DMS114 treated with DMSO at 0.1 percent for 48 hours (cell line): ENCODE results near the gene SULF2.
"Not testable (repeated sequence)": the region's sequence is repeated elsewhere in the genome, so short reads cannot be mapped to it uniquely, and the experiment has no call there.

Experiments used
- DNase-seq: peaks from one replicate; lab custom pipeline; 2025; ENCODE audit not compliant: unreplicated experiment; lab: John Stamatoyannopoulos, UW

SULF2 gene

DNA sequence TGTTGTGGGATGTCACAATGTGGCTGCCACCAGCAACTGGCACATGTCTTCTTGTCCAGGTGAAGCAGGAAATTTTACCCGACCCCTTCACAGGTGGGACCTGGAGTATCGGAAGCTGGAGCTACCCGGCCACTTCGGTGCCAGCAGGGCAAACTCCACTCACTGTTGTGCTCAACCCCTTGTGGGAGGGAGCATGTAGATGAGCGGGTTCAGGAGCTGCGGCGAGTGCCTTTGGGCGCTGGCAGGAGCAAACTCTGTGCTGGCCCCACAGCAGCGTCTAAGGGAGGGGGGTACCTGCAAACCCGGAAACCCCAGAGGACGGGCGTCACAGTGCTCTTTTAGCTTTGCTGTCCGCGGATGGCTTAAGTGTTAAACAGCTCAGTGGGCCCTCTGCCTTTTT, 20.7 kb upstream of the SULF2 start:
- no peak for DNase-seq

DNA sequence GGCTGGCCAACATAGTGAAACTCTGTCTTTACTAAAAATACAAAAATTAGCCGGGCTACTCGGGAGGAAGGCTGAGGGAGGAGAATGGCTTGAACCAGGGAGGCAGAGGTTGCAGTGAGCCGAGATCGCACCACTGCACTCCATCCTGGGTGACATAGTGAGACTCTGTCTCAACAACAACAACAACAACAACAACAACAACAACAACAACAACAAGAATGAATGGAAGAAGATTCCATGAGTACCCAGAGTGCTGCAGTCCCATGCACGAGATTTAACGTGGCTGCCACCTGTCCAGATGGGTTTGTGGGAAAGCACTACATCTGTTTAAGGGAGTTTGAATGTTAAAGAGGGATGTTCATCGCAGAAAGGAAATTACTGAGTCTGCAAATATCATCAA, 19.7 kb upstream of the SULF2 start:
- not testable (repeated sequence) for DNase-seq

DNA sequence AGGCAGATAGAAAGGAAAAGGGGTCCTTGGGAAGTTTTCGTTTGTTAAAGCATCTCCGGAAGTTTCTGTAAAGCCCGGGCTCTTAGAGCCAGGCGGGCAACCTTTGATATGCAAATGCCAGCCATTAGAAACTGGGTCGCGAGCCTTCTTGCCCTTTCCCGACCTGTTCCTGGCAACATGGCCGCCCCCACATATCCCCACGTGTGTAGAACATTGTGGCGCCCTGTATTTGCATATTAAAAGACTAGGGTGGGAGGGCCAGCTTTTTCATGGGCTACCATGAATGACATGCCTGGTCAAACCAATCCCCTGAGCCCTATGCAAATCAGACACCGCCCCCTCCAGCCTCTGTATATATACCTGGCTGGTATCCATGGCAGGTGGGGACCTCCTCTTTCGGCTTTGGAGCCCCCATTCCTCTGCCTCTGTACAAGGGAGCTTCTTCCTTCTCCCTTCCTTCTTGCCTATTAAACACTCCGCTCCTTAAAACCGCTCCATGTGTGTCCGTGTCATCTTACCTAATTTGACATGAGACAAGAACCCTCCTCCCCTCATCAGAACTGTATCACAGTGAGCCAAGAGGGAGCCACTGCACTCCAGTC, 19.0 kb upstream of the SULF2 start:
- not testable (repeated sequence) for DNase-seq

DNA sequence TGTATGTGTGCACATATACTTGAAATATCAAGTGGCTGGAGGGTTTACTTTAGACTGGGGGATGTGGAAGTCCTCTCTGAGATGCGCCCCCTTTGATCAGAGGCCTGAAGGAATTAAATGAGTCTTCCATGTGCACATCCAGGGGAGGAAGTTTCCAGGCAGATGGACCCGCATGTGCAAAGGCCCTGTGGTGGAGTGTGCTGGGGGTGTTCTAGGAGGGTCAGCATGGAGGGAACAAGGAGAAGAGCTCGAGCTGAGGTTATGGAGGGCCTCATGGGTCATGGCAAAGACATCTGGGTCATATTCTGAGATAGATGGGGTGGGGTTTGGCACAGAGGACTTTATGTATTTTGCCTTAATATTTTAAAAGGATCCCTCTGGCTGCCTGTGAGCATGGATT, 17.7 kb upstream of the SULF2 start:
- no peak for DNase-seq

DNA sequence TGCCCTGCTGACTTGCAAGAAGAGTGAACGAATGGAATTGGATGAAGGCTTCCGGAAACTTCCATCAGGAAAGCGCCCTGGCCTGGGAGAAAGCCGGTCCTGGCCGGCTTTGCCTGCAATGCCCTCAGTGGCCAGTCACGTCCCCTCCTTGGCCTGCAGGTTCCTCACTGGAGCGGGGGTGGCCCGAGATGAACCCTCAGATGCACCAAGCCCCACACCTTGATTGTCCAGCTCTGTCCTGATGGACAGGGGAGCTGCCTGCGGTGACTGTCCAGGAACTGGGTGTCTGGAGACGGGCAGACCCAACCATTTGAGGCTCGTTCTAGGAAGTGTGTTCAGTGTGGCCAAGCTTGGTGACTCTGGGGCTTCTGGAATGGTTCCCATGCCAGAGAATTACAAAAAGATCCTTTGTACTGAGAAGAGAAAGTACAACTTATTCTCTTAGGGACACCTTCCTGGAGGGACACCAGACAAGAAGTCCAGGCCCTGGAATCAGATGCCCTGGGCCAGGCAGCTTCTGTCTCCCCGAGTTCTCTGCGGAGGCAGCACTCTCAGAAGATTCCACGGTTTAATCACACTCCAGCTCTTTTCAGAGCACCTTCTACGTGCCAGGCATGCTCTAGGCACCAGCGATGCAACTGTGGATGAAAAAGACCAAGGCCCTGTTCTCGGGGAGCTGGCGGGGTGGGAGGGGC, 17.1 kb upstream of the SULF2 start:
- no peak for DNase-seq

DNA sequence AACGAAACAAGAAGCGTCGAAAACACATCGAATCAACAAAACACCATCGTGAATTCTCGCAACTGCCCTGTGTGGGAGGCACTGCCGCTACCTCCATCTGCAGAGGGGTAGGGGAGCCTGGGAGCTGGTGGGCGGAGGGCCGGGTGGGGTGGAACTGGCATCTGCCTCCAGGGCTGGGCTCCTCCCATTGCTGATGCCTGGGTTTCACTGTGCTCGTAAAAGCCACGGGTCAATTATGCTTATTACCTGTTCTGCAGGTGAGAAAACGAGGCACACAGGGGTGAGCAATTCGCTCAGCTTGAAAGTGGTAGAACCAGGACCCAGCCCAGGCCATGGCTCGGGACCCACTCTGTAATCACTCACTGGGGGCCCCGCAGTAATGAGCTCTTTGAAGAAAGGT, 16.5 kb upstream of the SULF2 start:
- no peak for DNase-seq

DNA sequence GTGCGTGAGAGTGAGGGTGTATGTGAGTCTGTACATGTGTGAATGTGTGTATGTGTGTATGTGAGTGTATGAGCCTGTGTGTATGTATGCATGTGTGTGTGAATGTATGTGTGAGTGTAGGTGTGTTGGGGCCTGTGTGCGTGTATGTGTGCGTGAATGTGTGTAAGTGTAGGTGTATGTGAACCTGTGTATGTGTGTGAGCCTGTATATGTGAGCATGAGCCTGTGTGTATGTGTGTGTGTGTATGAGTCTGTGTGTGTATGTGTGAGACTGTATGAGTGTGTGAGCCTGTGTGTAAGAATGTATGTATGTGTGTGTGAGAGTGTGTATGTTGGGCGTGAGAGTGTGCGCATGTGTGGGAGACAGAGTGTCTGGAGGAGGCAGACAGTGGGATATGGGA, 15.8 kb upstream of the SULF2 start:
- no peak for DNase-seq

DNA sequence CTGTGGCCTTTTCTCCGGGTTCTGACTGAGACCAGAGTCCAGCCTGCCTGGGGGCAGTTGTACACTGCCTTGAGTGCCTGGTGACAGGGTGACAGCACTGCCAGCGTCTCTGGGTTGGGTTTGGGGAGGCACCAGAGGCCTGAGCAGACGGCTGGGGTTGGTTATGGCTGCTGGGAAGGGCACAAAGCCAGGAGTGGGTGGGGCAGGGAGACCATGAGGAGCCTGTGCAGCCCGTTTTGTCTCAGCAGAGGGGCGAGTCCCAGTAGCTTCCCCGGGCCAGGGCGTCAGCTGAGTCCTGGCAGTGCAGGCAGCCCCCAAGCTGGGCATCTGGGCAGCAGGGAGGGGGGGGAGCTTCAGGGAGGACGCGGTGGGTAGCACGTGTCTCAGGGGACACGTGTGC, 15.3 kb upstream of the SULF2 start:
- DNase-seq: no peak

DNA sequence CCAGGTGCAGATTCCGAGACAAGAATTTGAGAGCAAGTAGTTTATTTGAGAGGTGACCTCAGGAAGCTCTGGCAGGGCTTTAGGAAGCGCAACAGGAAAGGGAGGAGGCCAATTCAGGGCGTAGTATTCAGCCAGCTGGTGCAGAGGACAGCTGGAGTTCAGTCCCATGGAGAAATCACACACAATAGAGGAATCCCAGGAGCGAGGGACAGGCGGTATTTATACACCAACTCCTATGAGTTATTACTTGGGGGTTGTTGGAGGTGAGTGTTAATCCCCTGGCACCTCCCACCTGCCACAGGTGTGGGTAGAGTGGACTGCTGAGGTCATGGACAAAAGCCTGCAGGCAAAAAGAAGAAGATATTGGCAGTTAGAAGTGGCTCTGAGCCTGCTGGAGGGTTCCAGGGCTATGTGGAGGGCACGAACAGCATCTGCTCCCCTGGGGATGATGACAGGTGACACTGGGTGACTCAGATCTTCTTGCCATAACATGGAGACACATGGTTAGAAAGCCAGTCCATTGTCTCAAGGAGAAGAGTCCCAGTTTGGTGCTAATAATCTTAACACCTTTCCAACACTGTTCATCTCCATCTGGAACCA, 13.9 kb upstream of the SULF2 start:
- no peak for DNase-seq

DNA sequence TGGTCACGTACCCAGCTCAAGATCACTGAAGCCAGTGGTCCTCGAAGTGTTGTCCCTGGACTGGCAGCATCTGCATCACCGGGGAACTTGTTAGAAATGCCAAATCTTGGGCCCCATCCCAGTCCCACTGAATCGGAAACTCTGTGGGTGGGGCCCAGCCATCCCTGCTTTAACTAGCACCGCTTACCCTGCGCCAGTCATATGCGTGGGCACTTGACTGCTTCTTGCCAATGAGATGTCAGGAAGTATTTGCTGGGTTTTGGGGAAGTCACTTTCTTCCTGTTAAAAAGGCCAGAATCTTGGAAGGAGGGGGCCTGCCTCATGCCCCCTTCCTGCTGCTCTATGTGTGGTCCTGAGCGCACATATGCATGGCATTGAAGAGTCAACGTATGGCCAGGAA, 11.7 kb upstream of the SULF2 start:
- DNase-seq: no peak

DNA sequence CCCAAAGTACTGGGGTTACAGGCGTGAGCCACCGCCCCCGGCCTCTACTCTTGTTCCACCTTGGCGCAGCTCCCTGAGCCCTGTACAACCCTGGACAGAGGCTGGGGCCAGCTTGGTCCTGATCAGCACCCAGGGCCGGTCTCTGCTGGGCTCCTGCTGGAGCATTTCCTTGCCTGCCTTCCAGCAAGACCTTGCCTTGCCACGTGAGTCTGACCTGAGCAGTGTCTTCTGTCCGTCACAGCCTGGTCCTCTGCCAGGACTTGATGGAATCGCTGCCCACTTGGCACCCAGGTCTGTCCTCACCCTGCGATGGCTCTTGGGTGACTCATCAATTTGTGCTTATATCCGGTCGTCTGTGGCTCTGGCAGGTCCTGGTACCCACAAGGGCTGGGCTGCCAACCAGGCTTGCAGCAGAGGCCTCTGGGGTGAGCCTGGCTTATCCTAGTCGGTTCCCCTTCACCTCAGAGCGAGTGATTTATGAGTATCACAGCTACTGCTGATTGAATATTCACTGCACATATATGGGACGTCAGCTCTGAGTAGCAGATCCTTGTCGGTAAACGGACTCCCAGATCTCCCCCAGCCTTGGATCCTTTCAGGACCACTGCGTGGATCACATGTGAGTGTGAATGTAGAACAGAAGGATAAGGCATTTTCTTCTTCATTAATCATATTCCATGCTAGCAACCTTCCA, 10.1 kb upstream of the SULF2 start:
- DNase-seq: no peak

DNA sequence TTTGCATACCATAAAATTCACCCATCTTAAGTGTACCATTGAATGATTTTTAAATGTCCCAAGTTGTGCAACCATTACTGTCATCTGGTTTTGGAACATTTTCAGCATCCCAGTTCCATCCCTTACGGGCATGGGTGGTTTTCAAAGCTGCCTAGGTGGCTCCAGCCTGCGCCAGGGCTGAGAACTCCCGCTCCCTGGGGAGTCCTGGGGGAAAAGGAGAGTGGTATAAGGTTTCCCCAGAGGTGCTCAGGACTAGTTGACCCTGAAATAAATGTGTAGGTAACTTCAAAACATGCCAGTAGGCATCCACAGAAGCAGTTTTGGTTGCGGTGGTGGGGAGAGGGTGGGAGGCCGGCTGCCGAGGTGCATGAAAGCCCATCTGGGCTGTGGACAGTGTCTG, 9.0 kb upstream of the SULF2 start:
- not testable (repeated sequence) for DNase-seq

DNA sequence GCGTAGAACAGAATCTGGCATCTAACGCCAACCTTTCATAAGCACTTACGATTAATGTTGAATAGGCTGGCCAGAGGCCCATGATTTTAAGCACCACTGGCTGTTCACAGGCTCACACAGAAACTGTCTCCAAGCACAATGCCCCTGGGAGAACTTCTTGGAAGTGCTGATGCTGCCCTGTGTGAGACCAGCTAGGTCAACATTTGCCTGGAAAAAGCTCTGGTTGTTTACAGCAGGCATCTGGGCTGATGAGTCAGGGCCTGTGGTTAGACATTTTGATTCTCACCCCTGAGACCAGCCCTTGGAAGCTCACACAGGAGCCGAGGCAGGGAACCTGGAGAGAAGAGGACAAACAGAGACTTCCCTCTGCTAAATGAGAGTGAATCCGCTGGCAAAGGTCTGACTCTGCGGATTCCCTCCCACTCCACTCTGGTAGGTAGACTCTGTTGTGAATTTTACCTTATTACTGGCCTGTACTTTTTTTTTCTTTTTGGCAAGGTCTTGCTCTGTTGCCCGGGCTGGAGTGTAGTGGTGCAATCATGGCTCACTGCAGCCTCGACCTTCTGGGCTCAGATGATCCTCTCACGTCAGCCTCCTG, 6.8 kb upstream of the SULF2 start:
- DNase-seq: no peak

DNA sequence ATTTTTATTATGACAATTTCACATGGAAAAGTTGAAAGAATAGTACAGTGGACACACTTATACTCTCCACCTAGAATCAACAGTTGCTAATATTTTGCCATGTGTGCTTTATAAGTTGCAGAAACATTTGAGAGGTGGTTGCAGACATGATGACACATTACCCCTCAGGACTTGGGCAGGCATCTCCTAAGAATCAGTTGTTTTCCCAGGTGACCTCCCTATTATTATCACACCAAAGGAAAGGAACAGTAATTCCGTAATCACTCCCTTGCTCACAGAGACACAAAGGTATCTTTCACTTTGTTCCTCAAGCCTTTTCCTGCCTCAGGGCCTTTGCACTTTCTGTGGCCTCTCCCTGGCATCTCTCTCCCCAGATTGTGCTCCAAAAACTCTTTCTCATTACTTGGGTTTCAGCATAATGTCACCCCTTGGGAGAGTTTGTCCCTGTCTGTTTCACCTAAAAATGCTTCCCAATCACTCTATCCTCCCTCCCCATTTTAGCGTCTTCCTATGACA, 5.9 kb upstream of the SULF2 start:
- no peak for DNase-seq

DNA sequence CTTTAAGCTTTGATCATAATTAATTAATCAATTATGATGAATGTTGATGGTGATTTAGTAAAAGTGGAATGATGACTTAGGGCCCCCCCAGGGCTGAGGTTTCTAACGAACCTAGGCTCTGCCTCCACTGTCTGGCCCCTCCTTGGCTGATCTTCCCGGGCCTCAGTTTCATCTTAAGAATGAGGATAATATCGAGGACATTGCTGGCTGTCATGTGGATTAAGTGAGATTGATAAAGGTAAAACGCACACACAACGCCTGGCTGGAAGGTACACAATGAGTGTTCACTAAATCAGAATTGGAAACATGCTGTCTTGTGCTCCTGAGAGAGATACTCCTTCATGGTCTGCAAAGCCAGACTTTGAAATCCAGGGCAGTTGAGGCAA, 5.3 kb upstream of the SULF2 start:
- no peak for DNase-seq

DNA sequence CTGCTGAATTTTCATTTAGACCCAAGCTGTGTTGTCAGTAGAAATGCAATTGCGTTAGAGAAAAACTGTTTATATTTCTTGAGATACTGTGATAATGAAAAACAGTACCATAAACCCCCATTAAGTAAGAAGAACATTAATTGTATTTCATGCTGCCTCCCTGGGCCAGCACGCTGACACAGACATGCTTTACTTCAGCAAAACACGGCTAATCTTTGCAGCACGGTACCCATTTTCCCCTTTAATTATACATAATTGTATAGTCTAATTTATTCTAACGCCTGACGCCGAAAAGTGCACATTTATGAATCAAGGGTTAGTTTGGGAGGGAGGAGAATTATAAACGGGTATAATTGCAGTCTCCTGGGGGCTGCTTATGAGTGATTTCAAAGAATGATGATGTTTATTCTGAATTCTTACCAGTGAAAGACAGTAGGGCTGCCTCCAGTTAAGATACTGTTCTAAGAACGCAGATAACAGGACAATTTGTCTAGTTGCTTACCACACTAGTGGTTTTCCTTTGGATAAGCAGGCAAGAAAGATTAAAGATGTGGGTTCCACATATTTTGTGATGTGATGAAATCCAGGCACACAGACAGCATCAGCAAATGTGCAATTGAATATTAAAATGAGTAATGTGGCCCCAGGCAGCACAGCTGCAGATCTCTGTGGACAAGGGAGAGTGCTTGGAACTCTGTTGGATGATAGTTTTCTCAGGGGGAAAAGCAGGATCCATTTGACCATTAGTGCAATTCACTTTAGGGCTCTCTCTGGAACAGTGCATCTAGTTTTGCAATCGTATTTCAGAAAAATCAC, 4.7 kb upstream of the SULF2 start:
- DNase-seq: no peak

DNA sequence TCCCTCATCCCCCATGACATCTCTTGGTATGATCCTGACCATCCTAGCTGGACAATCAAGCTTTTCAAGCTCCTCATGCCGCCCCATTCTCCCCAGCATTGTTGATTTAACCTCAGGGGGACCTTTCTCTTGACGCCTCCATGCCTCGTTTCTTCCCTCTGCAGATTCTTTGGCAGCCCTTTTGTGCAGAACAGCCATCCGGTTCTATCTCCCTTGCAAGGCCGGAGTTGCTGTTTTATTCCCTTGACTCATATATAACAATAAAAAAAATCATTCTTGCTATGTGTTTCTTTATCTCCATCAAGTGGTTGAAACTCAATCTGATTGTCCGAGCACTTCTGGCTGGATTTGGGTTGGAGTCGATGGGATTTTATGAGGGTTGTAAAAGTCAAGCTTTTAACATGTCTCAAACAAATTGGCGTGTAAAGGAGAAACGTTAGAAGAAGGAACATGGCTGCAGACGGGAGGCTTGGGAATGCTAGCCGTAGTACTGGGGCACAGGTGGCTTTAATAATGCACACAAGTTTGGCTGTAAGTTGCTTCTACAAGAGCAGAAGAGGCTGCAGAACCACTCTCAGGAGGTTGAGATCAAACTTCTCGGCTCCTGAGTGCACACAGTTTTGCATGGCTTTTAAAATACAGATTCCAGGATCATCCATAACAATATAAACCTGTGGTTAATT, 3.9 kb upstream of the SULF2 start:
- no peak for DNase-seq

DNA sequence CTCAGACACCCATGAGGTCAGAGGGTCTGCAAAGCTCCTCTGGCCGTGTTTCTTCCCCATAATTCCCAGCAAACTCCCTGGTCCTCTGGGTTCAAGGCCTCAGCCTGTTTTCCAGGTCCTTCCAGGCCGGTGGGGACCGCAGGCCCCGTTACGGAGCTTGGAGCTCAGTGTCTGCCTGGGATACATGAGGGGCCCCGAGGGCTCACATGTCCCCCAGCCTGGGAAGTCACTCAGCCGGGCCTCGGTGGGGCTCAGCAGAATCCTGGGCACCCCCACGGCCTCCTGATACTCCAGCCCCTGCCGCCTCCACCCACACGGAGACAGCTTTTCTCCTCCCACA, 3.4 kb upstream of the SULF2 start:
- DNase-seq: no peak

DNA sequence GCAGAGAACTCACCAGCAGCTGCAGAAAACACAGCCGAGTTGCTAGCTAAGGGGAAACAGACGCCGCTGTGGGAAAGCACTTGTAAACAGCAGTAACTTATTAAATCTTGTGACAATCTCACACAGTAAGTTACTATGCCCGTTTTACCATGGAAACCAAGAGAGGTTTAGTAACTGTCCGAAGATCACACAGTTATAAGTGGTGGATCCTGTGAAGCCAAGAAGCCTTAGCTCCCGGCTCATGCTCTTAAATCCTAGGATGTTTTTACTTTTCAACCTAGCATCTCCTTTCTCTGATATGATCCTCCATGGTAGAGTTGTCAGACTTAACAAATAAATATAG, 1.5 kb upstream of the SULF2 start:
- DNase-seq: no peak
